Suprapubic skin (tissue), 3 donors: ENCODE measurements around the gene CLCN5.
A peak's percentile ranks its signal among the peaks of the same experiment; 100 is the strongest.

Source experiments
- CTCF ChIP-seq, 2 donors: fragments of 200-600 bp in 1 of 2; fragments of 450-650 bp in 1 of 2; sonication (generic) in 1 of 2; IDR thresholded peaks; one replicate each; pipeline ENCODE4 v1.5.1; 2016 to 2019; ENCODE audit warnings: antibody characterized with exemption in 2 of 2, mild to moderate bottlenecking in 1 of 2, moderate library complexity in 1 of 2
- EP300 ChIP-seq: sonication (generic); formaldehyde crosslinking; IDR thresholded peaks from one replicate; pipeline ENCODE4 v1.6.1; 2017; ENCODE audit warnings: antibody characterized with exemption

DNA sequence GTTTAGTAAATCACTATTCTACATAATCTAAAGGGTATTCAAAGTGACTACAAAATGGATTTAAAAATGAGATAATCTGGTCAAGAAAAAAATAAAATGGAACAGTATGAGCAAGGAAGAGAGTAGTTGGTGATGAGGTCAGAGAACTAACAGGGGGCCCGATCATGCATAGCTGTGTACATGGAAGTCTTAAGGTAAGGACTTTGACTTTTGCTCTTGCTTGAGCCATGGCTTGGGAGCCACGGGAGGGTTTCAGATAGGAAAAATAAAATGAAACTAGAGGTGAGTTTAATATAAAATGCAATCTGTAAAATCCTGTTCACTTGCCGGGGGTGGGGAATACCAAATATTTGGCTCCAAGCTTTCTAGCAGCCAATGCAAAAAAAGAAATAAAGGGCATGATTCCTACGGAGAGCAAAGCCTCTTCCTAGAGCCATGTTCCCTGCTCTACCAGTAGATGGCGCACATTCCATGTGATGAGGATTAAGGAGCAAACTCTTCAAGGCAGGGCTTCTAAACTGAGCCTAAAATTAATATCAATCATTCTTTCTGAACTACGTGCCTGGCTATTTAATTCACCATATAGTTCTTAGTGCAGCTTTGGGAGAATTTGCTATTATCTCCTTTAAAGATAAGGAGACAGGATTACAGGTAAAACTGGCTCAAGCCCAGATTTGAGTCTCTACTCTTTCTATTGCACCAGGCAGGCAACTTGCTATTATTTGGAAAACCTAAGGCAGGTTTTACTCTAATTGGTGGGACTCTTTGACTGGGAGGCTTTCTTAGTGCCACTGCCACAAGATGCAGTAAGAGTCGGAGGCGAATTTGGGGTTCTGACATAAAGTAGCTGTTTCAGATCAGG lies 6.8 kb upstream of the CLCN5 start:
- no peak for TF ChIP-seq EP300
- TF ChIP-seq CTCF (IDR thresholded peaks at IDR 0.05) = peak; percentile 61 to 74
